PC-3 (cell line): ENCODE measurements around the gene AP1S1.

ENCODE experiments used
- CTCF ChIP-seq: fragments of 300-600 bp; sonication (generic); conservative IDR thresholded peaks from 2 replicates; pipeline ENCODE4 v1.5.1; 2017; ENCODE audit warnings: antibody characterized with exemption, low read depth, mild to moderate bottlenecking, low read length
- EZH2 ChIP-seq: fragments of 300-600 bp; sonication (generic); IDR thresholded peaks from one replicate; pipeline ENCODE4 v1.6.1; 2017; ENCODE audit warnings: antibody characterized with exemption, mild to moderate bottlenecking, low read length; ENCODE audit not compliant: unreplicated experiment
- EZH2phosphoT487 ChIP-seq: fragments of 300-600 bp; sonication (generic); IDR thresholded peaks from 2 replicates; pipeline ENCODE4 v1.6.1; 2018; ENCODE audit warnings: mild to moderate bottlenecking, antibody characterized with exemption, low read length, borderline replicate concordance

- TF ChIP-seq CTCF (no peak), EZH2phosphoT487 (no peak), EZH2 (no peak)
Observed at GRCh38 chr7:101166909-101167644, 12.8 kb downstream of the AP1S1 start.
